Liver (tissue), 3 donors: ENCODE data around the gene MEIS3.

Experiments used
- ATF3 ChIP-seq: IDR thresholded peaks from 2 replicates; pipeline ENCODE4 v1.6.1; 2016; ENCODE audit warnings: antibody characterized with exemption
- CTCF ChIP-seq: fragments of 150-350 bp; IDR thresholded peaks from 2 replicates; pipeline ENCODE4 v1.5.1; 2017; ENCODE audit warnings: improper control_type of control experiment, low read depth, low read length; ENCODE audit not compliant: missing input control
- GABPA ChIP-seq, 2 donors: IDR thresholded peaks in 1 of 2; conservative IDR thresholded peaks in 1 of 2; 2 replicates each; pipeline ENCODE4 v1.6.1; 2016; ENCODE audit warnings: antibody characterized with exemption in 2 of 2, mild to moderate bottlenecking in 1 of 2, moderate library complexity in 1 of 2
- NR2F2 ChIP-seq: IDR thresholded peaks from 2 replicates; pipeline ENCODE4 v1.6.1; 2016; ENCODE audit warnings: antibody characterized with exemption
- RAD21 ChIP-seq, 2 donors: IDR thresholded peaks; 2 replicates each; pipeline ENCODE4 v1.6.1; 2016; ENCODE audit warnings: antibody characterized with exemption in 2 of 2, mild to moderate bottlenecking in 2 of 2
- TAF1 ChIP-seq: conservative IDR thresholded peaks from 2 replicates; pipeline ENCODE4 v1.6.1; 2016; ENCODE audit warnings: antibody characterized with exemption, mild to moderate bottlenecking
- YY1 ChIP-seq: IDR thresholded peaks from 2 replicates; pipeline ENCODE4 v1.6.1; 2016; ENCODE audit warnings: antibody characterized with exemption, mild to moderate bottlenecking
- ZBTB33 ChIP-seq: IDR thresholded peaks from 2 replicates; pipeline ENCODE4 v1.6.1; 2016; ENCODE audit warnings: antibody characterized with exemption
- donor health status: healthy.
- donor health status: healthy.

GRCh38 chr19:47380559-47380958, 38.8 kb downstream of the MEIS3 start:
- TF ChIP-seq RAD21 (IDR thresholded peaks at IDR 0.05), result no peak
- no peak for TF ChIP-seq CTCF
- no peak for TF ChIP-seq TAF1
- TF ChIP-seq NR2F2, result no peak
- TF ChIP-seq ATF3, result no peak
- no peak for TF ChIP-seq YY1
- no peak for TF ChIP-seq ZBTB33
- no peak for TF ChIP-seq GABPA (IDR thresholded peaks at IDR 0.05 in 1 of 2, conservative IDR thresholded peaks at IDR 0.05 in 1 of 2)
